GM12891 (cell line): Measurements from ENCODE around the gene SORT1.

ENCODE experiments used
- POLR2AphosphoS5 ChIP-seq: IDR thresholded peaks from 2 replicates; pipeline ENCODE4 v1.6.1; 2011; ENCODE audit warnings: low read depth, low read length, control low read depth
- POU2F2 ChIP-seq: IDR thresholded peaks from 2 replicates; pipeline ENCODE4 v1.6.1; 2011; ENCODE audit warnings: low read depth, mild to moderate bottlenecking, control low read depth, low read length, moderate library complexity
- TAF1 ChIP-seq: IDR thresholded peaks from 2 replicates; pipeline ENCODE4 v1.6.1; 2011; ENCODE audit warnings: low read depth, low read length, control low read depth

GRCh38 chr1:109301874-109302273 is 95.8 kb downstream of the SORT1 start:
- TF ChIP-seq POLR2AphosphoS5 (no peak), POU2F2 (no peak), TAF1 (no peak)
